Panc1 (cell line): Measurements from ENCODE around the gene MLPH. TPM values are rescaled to one million over a fixed set of nuclear protein-coding genes. Genes with fewer than 3 reads are reported as not detected.

ENCODE experiments used
- microRNA-seq: library from miRNA; unstranded; fragments of <30 nt; microRNA quantifications from one replicate; pipeline ENCODE4 v1.1.0, GENCODE V29; 2020; ENCODE audit not compliant: unreplicated experiment
- total RNA-seq: library from RNA; stranded (reverse); gene quantifications from one replicate; pipeline ENCODE4 v1.2.1, GENCODE V29; 2021; ENCODE audit not compliant: unreplicated experiment

Gene MLPH
- total RNA-seq, 1 experiment from 2014 or later = 60.2 TPM

Small RNAs within 50 kb of the gene (microRNA-seq; reads per million reads assigned to microRNA genes)
- not detected for gene MIR6811

Other genes with a start within 250 kb of the MLPH start
- gene COL6A3, start 73.1 kb upstream of the MLPH start, total RNA-seq = 0.69 TPM
- not detected for gene PRLH, start 79.3 kb downstream of the MLPH start, total RNA-seq
- 23.6 TPM for gene RAB17, start 103.5 kb downstream of the MLPH start, total RNA-seq
- gene LRRFIP1, start 140.3 kb downstream of the MLPH start, total RNA-seq = 121 TPM